ENCODE data around the gene TSPAN11. TPM values are rescaled to one million over a fixed set of nuclear protein-coding genes. Genes with fewer than 3 reads are reported as not detected.
"Not testable (repeated sequence)": the region's sequence is repeated elsewhere in the genome, so short reads cannot be mapped to it uniquely, and the experiment has no call there.

TSPAN11 gene
- total RNA-seq, 1 donor from 2014 or later: 1.4 TPM

GRCh38 chr12:31000751-31001150, 74.2 kb downstream of the TSPAN11 start:
- DNase-seq (ENCODE audit: low spot score): no peak

- peak; percentile 83 for DNase-seq (ENCODE audit: low spot score)
These were observed 75.2 kb downstream of the TSPAN11 start for GRCh38 chr12:31001581-31002360.

- DNase-seq (ENCODE audit: low spot score): no peak
These were observed 75.8 kb downstream of the TSPAN11 start for GRCh38 chr12:31002361-31002725.

DNA sequence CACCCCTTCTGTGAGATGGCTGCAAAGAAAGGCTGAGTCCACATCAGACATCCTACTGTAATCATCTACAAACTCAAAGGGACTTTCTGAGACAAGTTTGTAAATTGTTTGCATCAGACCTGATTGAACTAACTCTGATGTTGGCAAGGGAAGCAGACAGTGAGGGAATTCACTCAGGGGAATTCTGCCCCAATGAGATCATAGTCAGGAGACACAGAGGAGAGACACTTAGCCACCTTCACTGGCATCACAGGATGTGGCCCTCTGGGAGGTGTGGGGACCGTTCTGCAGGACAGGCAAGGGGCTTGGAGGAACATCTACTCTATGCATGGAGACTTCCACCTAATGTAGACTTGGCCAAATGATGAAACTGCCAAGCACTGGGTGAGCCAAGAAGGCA, 76.5 kb downstream of the TSPAN11 start:
- DNase-seq (ENCODE audit: low spot score): peak; percentile 33

- DNase-seq (ENCODE audit: low spot score): peak; percentile 55
These were observed 77.5 kb downstream of the TSPAN11 start for GRCh38 chr12:31003861-31004640.

GRCh38 chr12:31004666-31005065, 78.1 kb downstream of the TSPAN11 start:
- DNase-seq (ENCODE audit: low spot score): peak; percentile 69

DNA sequence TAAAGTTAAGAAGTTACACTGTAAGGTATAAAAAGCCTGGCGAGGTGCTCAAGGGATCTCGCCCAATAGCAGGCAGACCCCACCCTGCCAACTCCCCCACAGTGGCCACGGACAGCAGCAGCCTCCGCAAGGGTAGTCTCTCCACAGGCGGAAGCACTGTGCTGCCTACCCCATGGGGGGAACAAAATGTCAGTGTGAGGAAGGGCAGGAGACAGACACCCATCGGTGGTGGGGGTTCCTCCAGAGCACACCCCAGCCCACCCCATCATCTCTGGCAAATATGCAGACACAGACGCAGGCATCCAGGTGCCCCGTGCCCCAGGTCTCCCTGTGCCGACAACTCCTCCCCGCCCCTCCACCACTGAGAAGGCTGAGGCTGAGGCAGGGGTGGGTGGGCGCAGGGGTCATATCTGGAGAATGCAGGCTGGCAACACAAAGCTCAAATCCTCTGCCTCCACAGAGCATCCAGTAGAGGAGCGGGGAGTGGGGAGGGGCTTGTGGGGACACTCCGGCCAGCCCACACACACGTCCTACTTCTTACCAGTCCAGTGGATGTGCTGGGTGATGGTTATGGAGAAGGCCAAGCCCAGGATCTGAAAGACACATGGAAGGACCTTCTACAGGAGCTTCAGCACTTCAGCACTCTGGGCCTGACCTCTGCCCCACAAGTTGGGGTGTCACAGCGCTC, 78.9 kb downstream of the TSPAN11 start:
- peak; percentile 77 for DNase-seq (ENCODE audit: low spot score)

DNA sequence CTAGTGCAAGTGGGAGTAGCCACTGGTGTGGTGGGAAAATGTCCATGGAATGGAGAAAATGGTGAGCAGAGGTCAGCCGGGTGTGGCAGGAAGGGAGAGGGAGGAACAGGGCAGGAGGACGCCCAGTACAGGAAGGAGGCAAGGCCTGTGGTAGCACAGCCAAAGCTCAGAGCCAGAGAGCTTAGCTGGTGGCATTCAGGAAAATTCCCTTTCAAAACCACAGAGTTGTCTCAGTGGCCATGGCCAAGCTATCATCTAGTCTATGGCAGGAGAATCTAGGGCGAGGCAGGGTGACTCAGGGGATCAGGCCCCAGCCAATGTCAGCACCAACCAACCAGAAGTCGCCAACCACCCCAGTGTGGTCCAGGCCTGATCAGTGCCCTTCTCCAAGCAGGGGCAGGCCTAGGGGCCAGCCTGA, 79.4 kb downstream of the TSPAN11 start:
- peak; percentile 33 for DNase-seq (ENCODE audit: low spot score)

DNA sequence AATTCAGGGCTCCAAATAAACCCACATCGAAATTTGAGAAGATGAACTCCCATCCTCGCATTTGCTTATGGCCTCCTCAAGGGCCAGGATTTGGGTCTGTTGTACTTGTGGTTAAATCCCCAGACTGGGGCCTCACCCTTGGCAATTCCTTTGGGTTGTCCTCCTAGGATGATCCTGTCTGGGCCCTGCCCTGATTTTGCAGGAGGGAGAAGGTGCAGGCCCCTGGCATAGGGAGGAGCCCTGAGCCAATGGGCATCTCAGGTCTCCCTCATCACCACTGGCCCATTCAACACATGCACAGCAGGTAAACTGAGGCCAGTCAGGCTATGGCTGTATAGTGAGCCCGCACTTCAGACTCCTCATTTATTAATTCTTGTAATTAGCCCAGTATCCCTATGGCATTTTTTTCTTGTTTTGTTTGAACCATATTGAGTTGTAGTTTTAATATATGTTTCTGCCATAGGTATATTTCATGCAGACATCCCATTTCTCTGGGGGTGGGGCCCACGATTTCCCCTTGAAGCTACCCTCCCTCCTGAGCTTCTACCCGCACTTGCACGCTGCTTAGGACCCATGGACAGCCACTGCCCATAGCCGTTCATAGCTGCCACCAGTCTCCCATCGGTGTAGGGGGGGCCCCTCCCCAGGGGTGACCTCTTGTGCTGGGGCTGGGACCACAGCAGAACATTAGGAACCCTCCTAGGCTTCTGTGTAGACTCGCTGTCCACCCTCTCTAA, 80.0 kb downstream of the TSPAN11 start:
- peak; percentile 68 for DNase-seq (ENCODE audit: low spot score)

GRCh38 chr12:31007153-31007495, 80.6 kb downstream of the TSPAN11 start:
- DNase-seq (ENCODE audit: low spot score): no peak

GRCh38 chr12:31007636-31008175, 81.2 kb downstream of the TSPAN11 start:
- peak; percentile 60 for DNase-seq (ENCODE audit: low spot score)

- peak; percentile 75 for DNase-seq (ENCODE audit: low spot score)
These were observed 81.8 kb downstream of the TSPAN11 start for GRCh38 chr12:31008241-31008761.

DNA sequence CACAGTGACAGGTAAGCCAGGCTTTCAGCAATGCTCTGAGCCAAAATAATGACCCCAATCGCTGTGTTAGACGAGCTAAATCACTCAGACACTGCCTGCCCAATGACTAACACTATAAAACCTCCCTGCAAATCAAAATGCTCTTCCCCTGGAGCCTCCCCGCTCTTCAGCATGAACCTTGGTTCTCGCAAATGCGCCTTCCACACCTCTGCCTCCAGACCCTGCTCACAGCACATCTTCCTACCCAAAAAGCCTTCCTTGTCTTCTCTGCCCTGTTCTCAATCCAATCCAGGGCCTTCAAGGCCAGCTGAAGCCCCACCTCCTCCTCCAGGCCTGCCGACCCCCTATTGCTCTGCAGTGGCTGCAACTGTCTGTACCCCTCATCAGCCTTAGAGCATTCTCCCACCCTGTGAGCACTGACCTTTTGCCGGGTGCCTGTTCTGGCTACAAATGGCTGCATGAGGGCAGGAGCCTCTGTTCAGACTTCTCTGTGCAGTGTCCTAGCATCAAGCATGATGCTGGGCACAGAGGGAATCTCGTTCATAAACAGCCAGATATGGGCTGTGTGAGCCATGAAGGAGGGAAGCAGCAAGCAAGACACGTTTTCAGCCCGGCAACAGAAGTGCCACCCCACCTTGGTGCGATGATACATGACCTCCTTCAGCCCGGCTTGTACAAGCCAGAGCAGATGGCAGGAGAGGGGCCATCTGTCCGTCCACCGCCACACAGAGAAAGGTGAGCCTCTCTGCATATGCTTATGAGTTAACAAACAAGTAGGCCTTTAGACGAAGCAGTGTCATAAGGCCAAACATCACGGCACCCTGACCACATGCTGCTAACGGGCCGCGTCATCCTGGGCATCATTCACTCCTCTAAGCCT, 82.7 kb downstream of the TSPAN11 start:
- peak; percentile 64 for DNase-seq (ENCODE audit: low spot score)

DNA sequence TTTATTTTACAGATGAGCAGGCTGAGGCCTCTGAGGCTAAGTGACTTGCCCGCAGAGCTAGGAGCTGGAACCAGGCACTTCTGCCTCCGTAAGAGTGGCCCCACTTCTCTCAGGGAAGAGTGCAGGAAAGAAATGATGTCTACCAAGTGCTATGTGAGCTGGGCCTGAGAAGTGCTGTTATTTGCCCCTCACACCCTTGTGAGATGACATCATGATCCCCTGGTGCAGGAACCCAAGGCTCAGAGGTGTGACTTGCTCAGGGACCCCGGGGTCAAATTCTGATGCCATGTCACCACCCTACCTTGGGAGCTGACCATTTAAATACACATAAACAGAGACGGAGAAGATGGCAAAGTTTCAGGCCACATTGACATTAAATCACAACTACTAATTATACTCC, 83.4 kb downstream of the TSPAN11 start:
- peak; percentile 20 for DNase-seq (ENCODE audit: low spot score)

DNA sequence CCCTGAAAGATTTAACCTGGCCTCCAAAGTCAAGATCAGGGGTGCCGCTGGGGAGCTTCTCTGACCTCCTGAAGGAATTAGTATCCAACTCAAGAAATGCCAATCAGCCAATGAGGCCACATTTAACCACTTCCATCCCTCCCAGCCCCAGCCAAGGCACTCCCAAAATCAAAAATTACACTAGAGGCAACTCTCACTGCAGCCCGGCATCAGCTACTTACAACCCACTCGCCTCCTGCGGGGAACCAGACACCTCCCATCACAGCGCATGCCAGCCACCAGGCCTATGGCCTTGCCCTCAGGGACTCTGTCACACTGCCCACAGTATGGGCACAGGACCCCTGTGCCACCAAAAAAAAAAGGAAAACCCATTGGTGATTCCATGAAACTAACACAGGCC, 84.8 kb downstream of the TSPAN11 start:
- peak; percentile 69 for DNase-seq (ENCODE audit: low spot score)

GRCh38 chr12:31011746-31012566, 85.4 kb downstream of the TSPAN11 start:
- DNase-seq (ENCODE audit: low spot score): peak; percentile 53

DNA sequence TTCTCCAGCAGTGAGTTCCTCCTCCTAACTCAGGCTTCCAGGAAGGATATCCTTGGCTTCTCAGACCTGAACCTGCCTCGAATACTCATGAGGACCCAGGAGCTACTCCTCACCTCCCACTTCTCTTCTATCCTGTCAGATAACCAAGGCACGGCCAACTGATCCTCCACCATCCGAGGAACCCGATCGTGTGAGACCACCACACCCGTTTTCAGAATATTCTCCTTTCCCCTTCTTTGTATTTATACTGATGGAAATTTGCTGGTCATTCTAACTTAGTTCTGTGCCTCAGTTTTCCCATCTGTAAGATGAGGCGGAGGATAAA, 86.0 kb downstream of the TSPAN11 start:
- not testable (repeated sequence) for DNase-seq (ENCODE audit: low spot score)

GRCh38 chr12:31015215-31015614, 88.7 kb downstream of the TSPAN11 start:
- peak; percentile 71 for DNase-seq (ENCODE audit: low spot score)

- DNase-seq (ENCODE audit: low spot score): peak; percentile 75
These were observed 89.5 kb downstream of the TSPAN11 start for GRCh38 chr12:31016057-31016456.

All from mesenteric fat pad (tissue), 1 donor.